ENCODE data around the gene WDR86.
A peak's percentile ranks its signal among the peaks of the same experiment; 100 is the strongest.

Gene WDR86

GRCh38 chr7:151410405-151411390 is 860 bp upstream of the WDR86 start:
- peak overlapping the region; percentile 76 for H3K4me3 ChIP-seq (ENCODE audit: low read depth, low read length)
- TF ChIP-seq, protein P1, sequence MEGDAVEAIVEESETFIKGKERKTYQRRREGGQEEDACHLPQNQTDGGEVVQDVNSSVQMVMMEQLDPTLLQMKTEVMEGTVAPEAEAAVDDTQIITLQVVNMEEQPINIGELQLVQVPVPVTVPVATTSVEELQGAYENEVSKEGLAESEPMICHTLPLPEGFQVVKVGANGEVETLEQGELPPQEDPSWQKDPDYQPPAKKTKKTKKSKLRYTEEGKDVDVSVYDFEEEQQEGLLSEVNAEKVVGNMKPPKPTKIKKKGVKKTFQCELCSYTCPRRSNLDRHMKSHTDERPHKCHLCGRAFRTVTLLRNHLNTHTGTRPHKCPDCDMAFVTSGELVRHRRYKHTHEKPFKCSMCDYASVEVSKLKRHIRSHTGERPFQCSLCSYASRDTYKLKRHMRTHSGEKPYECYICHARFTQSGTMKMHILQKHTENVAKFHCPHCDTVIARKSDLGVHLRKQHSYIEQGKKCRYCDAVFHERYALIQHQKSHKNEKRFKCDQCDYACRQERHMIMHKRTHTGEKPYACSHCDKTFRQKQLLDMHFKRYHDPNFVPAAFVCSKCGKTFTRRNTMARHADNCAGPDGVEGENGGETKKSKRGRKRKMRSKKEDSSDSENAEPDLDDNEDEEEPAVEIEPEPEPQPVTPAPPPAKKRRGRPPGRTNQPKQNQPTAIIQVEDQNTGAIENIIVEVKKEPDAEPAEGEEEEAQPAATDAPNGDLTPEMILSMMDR (conservative IDR thresholded peaks at IDR 0.05; ENCODE audit: low read depth, low read length): no peak
- DNase-seq (ENCODE audit: low read depth): peak; percentile 61

DNA sequence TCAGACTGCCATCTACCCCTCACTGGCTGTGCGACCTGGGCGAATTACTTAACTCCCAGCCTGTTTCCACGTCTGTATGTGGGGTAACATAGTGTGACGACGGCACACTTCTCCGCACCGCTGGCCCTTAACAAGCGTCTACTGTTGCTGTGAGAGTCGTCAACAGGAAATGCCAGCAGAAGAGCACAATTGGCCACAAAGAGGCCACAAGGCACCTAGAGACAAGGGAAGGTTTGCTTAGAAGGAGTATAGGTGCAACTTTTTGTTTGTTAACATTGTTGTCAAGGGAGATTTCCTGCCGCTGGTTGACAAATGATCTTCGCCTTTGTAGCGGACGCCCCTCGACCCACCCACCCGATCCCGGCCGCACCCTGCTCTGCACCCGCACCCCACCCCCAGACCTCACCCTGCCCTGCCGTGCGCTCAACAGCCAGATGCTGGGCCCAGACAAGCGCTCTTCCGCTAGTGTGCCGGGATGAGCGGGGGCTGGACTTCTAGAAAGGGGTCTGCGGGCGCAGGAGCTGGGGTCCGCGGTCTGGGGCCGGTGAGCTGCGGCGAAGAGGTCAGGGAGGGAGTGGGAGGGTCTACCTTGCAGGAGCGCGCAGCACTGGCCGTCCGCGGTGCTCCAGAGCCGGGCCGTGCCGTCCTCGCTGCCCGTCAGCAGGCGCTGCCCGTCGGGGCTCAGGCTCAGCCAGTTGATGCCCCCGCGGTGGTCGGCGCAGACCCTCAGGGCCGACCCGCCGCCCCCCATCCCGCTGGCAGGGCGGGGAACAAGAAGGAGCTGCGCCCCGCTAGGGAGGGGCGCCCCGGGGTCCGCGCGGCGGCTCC is 785 bp downstream of the WDR86 start:
- DNase-seq (ENCODE audit: low read depth): peak; percentile 68
- H3K4me3 ChIP-seq (ENCODE audit: low read depth, low read length): peak overlapping the region; percentile 76
- TF ChIP-seq, protein P1 (conservative IDR thresholded peaks at IDR 0.05; ENCODE audit: low read depth, low read length): peak; percentile 1

- no peak for DNase-seq (ENCODE audit: low read depth)
- peak overlapping the region; percentile 76 for H3K4me3 ChIP-seq (ENCODE audit: low read depth, low read length)
- TF ChIP-seq, protein P1 (conservative IDR thresholded peaks at IDR 0.05; ENCODE audit: low read depth, low read length): no peak
Measured at GRCh38 chr7:151408498-151408838, 1.4 kb downstream of the WDR86 start.

DNA sequence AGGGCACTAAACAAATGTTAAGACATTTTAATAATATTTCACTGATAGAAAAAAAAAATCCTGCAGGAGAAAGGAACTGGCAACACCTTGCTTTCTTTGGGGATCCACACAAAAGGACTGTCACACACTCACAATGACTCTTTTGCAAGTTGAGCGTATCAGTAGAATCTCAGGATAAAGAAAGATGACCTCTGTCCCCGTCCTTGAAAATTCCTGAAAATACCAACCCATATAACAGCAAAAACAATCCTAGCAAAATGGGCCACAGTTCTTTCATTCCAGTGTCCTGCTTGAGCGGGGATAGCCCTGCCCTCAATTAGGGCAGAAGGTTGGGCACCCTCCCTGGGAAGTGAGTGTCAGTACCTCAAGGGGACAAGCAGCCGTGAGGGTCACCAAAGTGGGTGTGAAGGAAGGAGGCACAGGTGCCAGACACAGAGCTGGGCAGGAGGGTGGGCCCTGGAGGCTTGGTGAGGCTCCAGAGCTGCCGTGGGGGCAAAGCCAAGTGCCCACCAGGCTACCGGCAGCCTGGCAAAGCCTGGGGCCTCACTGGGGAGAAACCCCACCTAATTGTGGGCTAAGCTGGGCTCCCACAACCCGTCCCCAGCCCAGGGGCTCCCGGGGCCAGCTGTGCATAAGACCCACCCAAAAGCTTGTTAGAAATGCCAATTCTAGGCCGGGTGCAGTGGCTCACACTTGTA is 2.8 kb downstream of the WDR86 start:
- no peak overlapping the region for H3K4me3 ChIP-seq (ENCODE audit: low read depth, low read length)
- TF ChIP-seq, protein P1 (conservative IDR thresholded peaks at IDR 0.05; ENCODE audit: low read depth, low read length): no peak
- DNase-seq (ENCODE audit: low read depth): no peak

DNA sequence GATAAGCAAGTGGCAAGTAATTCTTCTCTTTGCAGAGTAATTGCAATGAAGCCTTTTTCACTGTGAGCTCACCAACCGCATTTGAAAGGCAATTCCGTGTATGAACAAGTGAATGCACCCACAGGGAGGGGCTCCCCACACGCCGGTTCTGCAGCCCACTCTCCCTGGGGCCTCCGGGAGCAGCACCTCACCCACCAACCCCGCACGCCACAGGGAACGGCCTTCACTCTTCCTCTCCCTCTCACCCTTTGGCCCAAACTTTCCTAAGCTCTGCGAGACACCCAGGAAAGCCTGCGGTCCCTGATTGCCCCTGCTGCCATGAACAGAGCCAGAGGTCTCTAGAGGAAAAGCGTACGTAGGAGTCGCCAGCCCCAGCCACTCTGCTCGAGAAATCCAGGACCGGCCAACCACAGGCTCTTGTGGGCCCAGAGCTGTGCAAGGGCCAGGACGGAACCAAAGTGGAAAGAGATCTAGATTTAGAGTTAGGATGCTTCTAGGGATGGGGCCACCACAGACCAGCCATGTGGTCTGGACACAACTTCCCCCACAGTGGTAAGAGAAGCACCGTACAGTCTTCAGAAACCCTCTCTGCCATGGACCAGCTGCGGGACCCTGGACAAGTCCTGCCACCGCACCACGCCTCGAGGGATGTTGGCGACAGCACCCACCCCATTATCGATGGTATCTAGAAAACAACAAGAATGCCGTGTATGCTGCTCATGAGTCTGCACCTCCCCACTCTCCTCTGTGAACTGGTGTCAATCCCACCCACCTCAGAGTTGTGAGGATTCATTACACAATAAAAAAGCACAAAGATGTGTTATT is 3.6 kb downstream of the WDR86 start:
- H3K4me3 ChIP-seq (ENCODE audit: low read depth, low read length): no peak overlapping the region
- TF ChIP-seq, protein P1 (conservative IDR thresholded peaks at IDR 0.05; ENCODE audit: low read depth, low read length): no peak

GRCh38 chr7:151405588-151405987 is 4.2 kb downstream of the WDR86 start:
- no peak overlapping the region for H3K4me3 ChIP-seq (ENCODE audit: low read depth, low read length)
- TF ChIP-seq, protein P1 (conservative IDR thresholded peaks at IDR 0.05; ENCODE audit: low read depth, low read length): no peak
- no peak for DNase-seq (ENCODE audit: low read depth)

More for the DNA sequence above, 3.6 kb downstream of the WDR86 start:
- DNase-seq (ENCODE audit: low read depth): no peak
